Testis (tissue), 3 donors: Measurements from ENCODE around the gene SH3PXD2B. TPM values are rescaled to one million over a fixed set of nuclear protein-coding genes. Genes with fewer than 3 reads are reported as not detected.
A peak's percentile ranks its signal among the peaks of the same experiment; 100 is the strongest.

Experiments used
- DNase-seq: peaks from one replicate; pipeline ENCODE4 v3.0.0-alpha.2; 2019
- H3K27ac ChIP-seq, 2 donors: fragments of 200-600 bp; sonication (generic); one replicate each; pipeline ENCODE4 v1.5.1; 2019
- H3K27me3 ChIP-seq: fragments of 200-600 bp; sonication (generic); one replicate; pipeline ENCODE4 v1.5.1; 2019
- H3K36me3 ChIP-seq: fragments of 200-600 bp; sonication (generic); one replicate; pipeline ENCODE4 v1.5.1; 2017; ENCODE audit warnings: low read depth; ENCODE audit errors: missing control alignments
- H3K4me1 ChIP-seq: fragments of 200-600 bp; sonication (generic); one replicate; pipeline ENCODE4 v1.5.1; 2019
- H3K4me3 ChIP-seq, 2 donors: fragments of 200-600 bp; sonication (generic); one replicate each; pipeline ENCODE4 v1.5.1; 2017 to 2019
- H3K9me3 ChIP-seq: fragments of 200-600 bp; sonication (generic); one replicate; pipeline ENCODE4 v1.5.1; 2017
- POLR2A ChIP-seq: fragments of 450-650 bp; IDR thresholded peaks from one replicate; pipeline ENCODE4 v1.6.1; 2017; ENCODE audit warnings: antibody characterized with exemption, mild to moderate bottlenecking, moderate library complexity
- WGBS, 2 donors: methylation state at CpG; one replicate each; pipeline ENCODE4 v1.1.5; 2018; 5-methylcytosine and 5-hydroxymethylcytosine counted together
- intact Hi-C: fragments of 100-400 bp; cut with DNase I; formaldehyde crosslinking; loops from one replicate; pipeline ENCODE4 v1.15.1; 2023; ENCODE audit warnings: low total_unique reads
- polyA plus RNA-seq: library from polyadenylated mRNA; stranded (reverse); fragments of 350-450 nt; fragmentation: Illumina TruSeq; extraction: RNeasy Lipid Tissue Mini Kit (QIAGEN cat#74804); gene quantifications from one replicate; pipeline ENCODE4 v1.2.3, GENCODE V29; 2014; ENCODE audit warnings: low read depth, low replicate concordance; ENCODE audit not compliant: insufficient read depth
- total RNA-seq, 2 donors: library from RNA; depleted of rRNA; stranded (reverse); fragments of >200 nt; gene quantifications; one replicate each; pipeline ENCODE4 v1.2.3, GENCODE V29; 2016
- TF ChIP-seq, protein P1 (sequence below), 3 experiments: fragments of 450-650 bp in 2 of 3; fragments of 200-600 bp in 1 of 3; sonication (generic) in 1 of 3; IDR thresholded peaks; one replicate each; pipeline ENCODE4 v1.5.1; 2016 to 2019; ENCODE audit warnings: antibody characterized with exemption in 3 of 3, mild to moderate bottlenecking in 2 of 3, moderate library complexity in 1 of 3

SH3PXD2B gene
- total and polyA plus RNA-seq, 3 donors from 2014 or later: 18.3 to 29.4 (median 20.2) TPM

DNA sequence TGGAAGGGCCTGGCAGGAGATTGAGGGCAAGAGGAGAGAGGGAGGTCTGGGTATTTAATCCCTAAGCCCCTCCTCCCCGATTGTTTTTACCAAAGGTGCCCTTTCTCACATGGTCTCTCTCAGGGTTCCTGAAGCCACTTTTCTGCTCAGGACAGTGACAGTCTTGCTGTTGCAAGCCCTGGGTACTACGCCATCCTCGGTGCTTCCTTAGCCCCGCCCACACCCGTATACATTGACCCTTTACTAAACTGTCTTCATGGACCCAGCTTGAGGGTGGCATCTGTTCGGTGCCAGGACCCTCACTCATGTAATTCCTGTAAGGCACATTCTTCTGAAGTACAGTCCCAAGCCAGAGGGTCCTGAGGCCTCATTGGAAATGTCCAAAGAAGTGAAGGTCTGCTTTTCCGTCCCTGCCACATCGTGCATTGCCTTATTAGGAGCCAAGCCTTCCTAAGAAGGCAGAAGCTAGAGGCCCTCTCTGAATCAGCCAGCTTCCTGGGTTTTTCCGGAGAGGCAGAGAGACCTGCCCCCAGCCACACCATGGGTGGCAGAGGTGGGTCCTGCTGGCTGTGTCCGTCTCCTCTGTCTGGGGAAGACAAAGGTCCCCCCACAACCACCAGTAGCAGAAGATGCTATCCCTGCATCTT lies 1.9 kb upstream of the SH3PXD2B start:
- WGBS, 2 donors: 74 to 76% methylated on average over 10 of the region's 10 CpGs
- intact Hi-C loops: no loop called here
- no peaks in the 10 kb centered on the region for H3K27me3 ChIP-seq
- H3K36me3 ChIP-seq: no peaks in the 10 kb centered on the region
- no peak for TF ChIP-seq POLR2A
- TF ChIP-seq, protein P1, sequence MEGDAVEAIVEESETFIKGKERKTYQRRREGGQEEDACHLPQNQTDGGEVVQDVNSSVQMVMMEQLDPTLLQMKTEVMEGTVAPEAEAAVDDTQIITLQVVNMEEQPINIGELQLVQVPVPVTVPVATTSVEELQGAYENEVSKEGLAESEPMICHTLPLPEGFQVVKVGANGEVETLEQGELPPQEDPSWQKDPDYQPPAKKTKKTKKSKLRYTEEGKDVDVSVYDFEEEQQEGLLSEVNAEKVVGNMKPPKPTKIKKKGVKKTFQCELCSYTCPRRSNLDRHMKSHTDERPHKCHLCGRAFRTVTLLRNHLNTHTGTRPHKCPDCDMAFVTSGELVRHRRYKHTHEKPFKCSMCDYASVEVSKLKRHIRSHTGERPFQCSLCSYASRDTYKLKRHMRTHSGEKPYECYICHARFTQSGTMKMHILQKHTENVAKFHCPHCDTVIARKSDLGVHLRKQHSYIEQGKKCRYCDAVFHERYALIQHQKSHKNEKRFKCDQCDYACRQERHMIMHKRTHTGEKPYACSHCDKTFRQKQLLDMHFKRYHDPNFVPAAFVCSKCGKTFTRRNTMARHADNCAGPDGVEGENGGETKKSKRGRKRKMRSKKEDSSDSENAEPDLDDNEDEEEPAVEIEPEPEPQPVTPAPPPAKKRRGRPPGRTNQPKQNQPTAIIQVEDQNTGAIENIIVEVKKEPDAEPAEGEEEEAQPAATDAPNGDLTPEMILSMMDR (IDR thresholded peaks at IDR 0.05): no peak
- no peak for DNase-seq
- H3K27ac ChIP-seq: no peak overlapping the region
- peaks cover 26% of the 10 kb centered on the region for H3K4me1 ChIP-seq
- no peak overlapping the region for H3K4me3 ChIP-seq
- no peaks in the 10 kb centered on the region for H3K9me3 ChIP-seq

DNA sequence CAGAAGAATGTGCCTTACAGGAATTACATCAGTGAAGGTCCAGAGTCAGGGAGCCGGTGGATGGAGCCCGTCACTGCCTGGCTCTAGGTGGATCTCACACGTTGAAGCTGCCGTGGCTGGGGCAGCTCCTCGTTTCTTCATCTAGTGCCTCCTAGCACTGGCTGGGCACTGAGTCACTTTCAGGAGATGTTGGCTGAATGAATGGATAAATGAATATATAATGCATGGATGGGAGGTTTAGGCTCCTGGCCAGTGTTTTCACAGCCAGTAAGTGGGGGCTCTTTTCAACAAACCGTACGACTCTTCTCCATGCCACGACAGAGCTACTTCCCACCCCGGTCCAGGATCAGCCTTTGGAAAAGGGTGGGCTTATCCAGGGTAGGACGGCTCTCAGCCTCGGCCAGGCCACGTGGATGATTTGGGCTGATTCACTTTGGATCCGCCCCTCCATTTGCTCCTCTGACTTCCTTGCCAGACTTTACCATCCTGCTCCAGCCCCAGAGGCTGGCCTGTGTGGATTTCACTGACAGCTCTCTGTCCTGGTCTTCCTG lies 1.3 kb upstream of the SH3PXD2B start:
- no peak overlapping the region for H3K4me3 ChIP-seq
- 35 to 50% methylated on average over 13 of the region's 13 CpGs for WGBS, 2 donors
- H3K4me1 ChIP-seq: peaks cover 27% of the 10 kb centered on the region
- H3K9me3 ChIP-seq: no peaks in the 10 kb centered on the region
- no peaks in the 10 kb centered on the region for H3K27me3 ChIP-seq
- H3K36me3 ChIP-seq: no peaks in the 10 kb centered on the region
- TF ChIP-seq POLR2A: no peak
- TF ChIP-seq, protein P1 (IDR thresholded peaks at IDR 0.05): no peak
- DNase-seq: no peak
- intact Hi-C loops: no loop called here
- H3K27ac ChIP-seq: no peak overlapping the region

DNA sequence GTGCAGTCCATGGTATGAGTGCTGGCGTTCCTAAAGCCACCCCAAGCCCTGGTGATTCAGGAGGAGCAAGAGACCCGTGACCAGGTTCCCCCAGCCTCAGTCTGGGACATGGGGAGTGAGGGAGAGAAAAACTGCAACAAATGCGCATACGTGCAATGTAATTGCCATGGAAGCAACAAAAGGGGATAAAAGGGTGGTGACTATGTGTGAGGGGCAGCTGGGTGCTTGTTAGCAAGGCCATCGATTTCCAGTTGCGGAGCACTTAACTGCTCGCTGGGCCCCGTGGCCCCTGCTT lies 709 bp upstream of the SH3PXD2B start:
- H3K4me3 ChIP-seq: peak overlapping the region; percentile 60 to 83
- H3K9me3 ChIP-seq: no peaks in the 10 kb centered on the region
- no peak for DNase-seq
- WGBS, 2 donors: 42 to 61% methylated on average over 8 of the region's 8 CpGs
- H3K36me3 ChIP-seq: no peaks in the 10 kb centered on the region
- H3K4me1 ChIP-seq: peaks cover 27% of the 10 kb centered on the region
- peak overlapping the region in 1 of 2 donors; percentile 65 for H3K27ac ChIP-seq
- TF ChIP-seq, protein P1 (IDR thresholded peaks at IDR 0.05): no peak
- TF ChIP-seq POLR2A: no peak
- H3K27me3 ChIP-seq: no peaks in the 10 kb centered on the region
- intact Hi-C loops: no loop called here

DNA sequence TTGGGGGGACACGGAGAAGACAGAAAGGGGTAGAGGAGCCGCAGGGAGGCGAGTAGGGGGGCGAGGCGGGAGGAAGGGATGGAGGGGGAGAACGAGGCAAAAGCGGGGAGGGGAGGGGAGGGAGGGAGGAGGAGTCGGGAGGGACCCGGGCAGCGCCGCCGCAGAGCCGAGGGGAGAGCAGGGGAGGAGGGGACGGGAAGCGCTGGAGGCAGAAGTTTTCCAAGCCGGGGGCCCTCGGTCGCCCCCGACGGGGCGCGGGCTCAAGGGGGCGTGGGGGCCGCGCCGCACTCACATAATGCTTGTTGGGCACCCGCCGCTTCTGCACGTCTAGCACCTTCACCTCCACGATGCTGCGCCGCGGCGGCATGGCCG lies 353 bp downstream of the SH3PXD2B start:
- intact Hi-C loops: no loop called here
- TF ChIP-seq, protein P1 (IDR thresholded peaks at IDR 0.05): no peak
- TF ChIP-seq POLR2A: no peak
- Histone ChIP-seq H3K9me3 (no peaks in the 10 kb centered on the region), H3K27ac (peak overlapping the region; percentile 85 to 96), H3K36me3 (no peaks in the 10 kb centered on the region), H3K27me3 (no peaks in the 10 kb centered on the region), H3K4me1 (peaks cover 28% of the 10 kb centered on the region), H3K4me3 (peak overlapping the region; percentile 83 to 89)
- DNase-seq: no peak
- 0 to 2% methylated on average over 21 to 26 of the region's 35 CpGs for WGBS, 2 donors
